HG03064 (cell line): ENCODE data around the gene SARM1.
"Not testable (repeated sequence)": the region's sequence is repeated elsewhere in the genome, so short reads cannot be mapped to it uniquely, and the experiment has no call there.

ENCODE experiments used
- ATAC-seq: cut with Tn5 transposase; IDR thresholded peaks from one replicate; pipeline ENCODE4 v1.9.1; 2021; ENCODE audit warnings: low read depth; ENCODE audit not compliant: unreplicated experiment

SARM1 gene

DNA sequence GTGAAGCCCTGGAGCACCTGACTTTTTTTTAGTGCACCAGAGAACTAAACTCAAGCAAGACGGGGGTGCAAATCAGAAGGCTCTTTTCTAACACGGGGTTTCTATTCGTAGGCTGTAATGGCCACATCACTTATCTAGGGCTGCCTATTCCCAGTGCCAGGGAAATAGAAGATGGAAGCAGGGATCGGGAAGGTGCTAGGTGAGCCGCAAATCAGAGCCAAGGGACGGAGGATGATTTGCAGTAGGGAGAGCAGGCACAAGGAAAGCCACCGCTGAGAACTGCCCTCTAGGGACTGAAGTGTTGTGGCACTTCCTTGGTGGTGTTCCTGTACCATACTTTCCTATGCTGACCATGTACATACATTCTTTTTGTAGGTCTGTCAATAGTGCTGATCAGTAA is 42.3 kb downstream of the SARM1 start:
- no peak for ATAC-seq

DNA sequence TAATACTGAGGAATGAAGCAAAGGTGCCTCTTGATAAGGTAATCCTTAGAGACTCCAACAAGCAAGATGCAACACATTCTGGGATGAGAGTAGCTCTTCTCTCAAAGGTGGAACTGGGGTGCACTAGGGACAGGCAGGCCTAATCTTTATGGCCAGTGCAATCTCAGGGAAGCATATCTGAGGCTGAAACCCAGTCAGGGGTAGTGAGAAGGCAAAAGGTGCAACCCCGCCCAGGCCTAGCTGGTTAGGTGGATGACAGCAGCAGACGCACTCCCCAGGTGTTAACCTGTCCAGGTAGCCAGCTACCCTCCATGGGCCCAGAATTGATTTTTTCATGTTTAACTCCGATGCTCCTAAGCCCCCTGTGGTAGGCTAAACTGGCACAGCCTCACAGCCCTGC is 44.4 kb downstream of the SARM1 start:
- ATAC-seq: no peak

DNA sequence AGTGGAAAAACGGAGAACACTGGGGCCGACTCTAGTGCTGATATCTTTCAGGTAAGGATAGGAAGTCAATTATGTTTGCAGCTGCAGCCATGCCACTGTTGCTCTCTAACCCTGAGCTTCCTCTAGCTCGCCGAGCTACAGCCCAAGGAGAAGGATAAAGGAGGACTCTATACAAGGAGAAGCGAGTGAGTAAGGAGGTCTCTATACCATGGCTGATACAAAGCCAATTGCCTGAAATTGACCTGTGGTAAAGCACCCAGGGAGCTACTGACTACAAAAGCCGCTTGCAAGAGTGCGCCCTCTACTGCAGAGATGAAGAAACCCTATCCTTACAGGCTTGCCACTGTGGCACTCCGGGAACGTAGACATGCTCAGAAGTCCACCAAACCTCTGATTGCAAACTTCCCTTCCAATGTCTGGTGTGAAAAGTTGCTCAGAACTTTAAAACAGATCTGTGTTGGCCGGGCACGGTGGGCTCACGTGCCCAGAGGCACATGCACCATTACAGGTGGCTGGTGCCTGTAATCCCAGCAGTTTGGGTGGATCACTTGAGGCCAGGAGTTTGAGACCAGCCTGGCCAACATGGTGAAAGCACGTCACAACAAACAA is 45.3 kb downstream of the SARM1 start:
- no peak for ATAC-seq

DNA sequence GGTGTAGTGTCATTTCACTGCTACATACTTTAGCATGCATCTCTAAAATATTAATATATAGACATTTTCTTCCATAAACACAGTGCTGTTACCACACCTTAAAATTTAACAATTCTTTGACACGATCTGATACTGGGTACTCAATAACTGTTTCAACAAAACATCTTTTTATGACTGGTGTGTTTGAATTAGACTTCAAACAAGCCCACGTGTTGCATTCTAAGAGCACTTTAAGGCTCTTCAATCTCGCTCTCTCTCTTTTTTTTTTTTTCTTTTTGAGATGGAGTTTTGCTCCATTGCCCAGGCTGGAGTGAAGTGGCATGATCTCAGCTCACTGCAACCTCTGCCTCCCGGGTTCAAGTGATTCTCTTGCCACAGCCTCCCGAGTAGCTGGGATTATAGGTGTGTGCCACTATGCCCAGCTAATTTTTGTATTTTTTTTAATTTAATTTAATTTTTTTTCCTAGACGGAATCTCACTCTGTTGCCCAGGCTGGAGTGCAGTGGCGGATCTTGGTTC is 50.4 kb downstream of the SARM1 start:
- no peak for ATAC-seq

DNA sequence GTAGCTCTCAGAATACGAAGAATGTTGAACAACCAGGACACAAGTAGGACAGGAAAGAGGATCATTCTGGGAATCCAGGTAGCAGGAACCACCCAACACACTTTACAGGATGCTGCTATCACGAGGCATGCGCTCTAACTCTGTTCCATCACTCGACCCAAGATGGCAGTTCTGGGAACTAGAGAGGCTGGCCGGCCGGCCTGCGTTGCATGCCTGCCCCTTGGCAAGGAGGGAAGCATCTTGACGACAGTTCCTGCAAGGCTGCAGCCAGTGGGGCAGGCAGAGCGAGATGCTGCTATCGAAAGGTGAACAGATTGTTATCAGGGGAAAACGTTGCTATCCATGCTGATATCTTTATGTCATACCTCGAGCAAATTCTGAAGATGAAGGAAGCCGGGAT is 53.7 kb downstream of the SARM1 start:
- ATAC-seq: no peak

DNA sequence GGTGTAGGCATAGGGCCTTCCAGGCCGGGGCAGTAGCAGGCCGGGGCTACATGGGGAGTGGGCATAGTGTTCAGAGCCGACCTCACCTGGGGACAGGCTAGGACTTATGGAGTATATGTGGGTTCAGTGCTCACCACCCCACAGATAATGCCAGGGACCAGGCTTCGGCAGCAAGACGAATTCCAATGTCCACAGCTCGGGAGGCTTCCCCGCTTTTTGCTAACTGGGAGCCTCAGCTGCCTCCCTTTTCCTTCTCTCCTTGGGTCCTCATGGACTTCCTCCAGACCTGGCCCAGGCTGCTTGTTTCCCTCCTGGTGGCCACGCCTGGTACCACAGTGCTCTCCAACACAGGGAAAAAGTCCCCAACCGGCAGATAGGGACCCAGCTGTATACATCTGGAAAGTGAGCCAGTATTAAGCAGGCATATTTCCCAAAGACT is 54.6 kb downstream of the SARM1 start:
- no peak for ATAC-seq

DNA sequence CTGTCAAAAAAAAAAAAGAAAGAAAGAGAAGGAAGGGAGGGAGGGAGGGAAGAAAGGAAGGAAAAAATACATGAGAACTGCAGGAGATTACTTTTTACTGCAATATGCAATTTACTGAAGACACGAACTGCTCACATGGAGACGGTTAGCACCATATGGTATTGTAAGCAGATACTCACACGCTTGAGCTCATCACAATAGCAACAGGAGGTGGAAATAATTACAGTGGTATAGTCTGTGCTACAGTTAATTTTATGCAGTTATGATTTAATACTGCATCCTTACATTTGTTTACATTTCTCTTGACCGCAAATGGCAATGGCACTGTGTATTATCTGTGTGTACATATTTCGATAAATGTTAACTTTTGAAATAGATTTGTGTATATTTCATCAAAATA is 55.9 kb downstream of the SARM1 start:
- ATAC-seq: no peak

DNA sequence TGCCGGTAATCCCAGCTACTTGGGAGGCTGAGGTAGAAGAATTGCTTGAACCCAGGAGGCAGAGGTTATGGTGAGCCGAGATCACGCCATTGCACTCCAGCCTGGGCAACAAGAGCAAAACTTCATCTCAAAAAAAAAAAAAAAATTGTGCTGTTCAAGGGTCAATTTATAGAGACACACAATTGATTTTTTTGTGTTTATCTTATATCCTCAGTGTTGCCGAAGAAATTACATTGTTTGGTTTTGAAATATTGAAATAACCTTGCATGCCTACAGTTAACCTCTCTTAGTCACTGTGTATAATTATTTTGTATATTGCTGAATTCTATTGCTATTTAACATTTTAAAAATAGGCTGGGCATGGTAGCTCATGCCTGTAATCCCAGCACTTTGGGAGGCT is 56.5 kb downstream of the SARM1 start:
- not testable (repeated sequence) for ATAC-seq

DNA sequence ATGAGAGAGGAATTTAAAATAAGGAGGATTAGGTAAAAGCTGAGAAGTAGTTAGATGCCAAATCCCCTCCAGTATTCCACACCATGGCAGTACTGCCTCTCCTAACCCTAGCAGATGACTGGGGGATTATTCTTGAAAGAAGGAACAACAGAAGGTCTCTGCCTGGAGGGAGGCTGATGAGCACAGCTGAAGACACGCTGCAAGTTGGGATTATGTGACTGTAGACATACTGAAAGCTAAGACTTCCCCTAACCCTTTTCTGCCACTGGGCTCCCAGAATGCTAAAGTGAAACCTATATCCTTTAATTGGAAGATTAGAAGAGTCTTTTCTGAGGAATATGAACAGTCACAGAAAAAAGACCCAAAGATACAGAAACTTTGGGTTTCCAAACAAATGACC is 62.2 kb downstream of the SARM1 start:
- no peak for ATAC-seq

DNA sequence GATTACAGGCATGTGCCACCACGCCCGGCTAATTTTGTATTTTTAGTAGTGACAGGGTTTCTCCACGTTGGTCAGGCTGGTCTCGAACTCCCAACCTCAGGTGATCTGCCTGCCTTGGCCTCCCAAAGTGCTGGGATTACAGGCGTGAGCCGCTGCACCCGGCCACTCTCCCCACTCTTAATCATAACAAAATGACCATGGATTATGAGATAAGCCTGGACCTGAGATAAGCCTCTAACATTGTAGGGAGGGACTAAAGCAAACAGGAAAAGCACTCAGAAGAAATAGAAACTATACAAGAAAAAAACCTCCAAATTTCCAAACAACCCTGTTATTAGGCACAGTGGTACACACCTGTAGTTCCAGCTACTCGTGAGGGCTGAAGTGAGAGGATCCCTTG is 62.8 kb downstream of the SARM1 start:
- ATAC-seq: not testable (repeated sequence)

DNA sequence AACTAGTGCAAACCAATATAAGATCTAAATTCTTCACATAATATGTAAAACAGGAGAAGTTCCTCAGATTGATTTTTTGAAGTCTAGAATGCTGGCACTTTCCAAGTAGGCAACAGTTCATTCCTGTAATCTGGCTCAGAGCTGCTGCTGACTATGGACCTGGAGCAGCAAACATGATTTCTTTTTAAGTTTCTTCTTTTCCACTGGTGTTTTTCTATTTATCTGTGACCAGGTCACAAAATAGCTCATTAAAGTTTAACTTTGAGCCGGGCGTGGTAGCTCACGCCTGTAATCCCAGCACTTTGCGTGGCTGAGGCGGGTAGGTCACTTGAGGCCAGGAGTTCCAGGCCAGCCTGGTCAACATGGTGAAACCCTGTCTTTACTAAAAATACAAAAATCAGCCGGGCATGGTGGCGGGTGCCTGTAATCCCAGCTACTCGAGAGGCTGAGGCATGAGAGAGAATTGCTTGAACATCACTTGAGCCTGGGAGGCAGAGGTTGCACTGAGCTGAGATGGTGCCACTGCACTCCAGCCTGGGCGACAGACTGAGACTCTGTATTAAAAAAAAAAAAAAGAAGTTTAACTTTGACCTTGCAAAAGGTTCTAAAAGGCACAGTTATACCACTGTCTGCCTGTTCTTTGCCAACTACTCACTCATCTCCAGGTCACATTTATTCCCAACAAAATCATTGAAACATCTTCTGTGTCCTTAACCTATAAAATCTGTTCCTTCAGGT is 72.6 kb downstream of the SARM1 start:
- no peak for ATAC-seq

DNA sequence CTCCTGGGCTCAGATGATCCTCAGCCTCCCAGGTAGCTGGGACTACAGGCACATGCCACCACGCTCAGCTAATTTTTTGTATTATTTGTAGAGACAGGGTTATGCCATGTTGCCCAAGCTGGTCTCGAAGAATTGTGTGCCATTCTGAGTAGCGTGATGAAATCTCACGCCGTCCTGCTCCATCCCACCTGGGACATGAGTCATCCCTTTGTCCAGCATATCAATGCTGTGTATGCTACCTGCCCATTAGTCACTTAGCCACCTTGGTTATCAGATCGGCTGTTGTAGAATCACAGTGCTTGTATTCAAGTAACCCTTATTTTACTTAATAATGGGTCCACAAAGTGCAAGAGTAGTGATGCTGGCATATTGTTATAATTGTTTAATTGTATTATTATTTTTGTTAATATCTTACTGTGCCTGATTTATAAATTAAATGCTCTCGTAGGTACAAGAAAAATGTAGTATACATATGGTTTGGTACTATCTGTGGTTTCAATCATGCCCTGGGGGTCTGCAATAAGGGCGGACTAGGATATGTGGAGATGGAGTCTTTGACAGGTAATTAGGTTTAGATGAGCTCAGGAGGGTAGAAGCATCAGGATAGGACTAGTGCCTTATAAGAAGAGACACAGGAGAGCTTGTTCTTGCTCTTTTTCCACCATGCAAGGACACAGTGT is 75.4 kb downstream of the SARM1 start:
- ATAC-seq: no peak

DNA sequence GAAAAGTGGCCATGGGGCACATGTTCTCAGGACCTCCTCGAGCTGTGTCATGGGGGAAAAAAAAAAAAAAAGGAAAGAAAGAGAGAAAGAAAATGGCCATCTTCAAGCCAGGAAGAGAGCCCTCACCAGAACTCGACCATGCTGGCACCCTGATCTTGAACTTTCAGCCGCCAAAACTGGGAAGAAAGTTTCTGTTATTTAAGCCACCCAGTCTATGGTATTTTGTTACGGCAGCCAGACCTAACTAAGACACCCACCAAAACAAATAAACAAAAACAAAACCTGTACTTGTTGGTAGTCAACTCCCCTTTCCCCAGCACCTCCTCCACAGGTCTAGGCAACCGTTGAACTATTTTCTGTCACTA is 75.9 kb downstream of the SARM1 start:
- no peak for ATAC-seq

DNA sequence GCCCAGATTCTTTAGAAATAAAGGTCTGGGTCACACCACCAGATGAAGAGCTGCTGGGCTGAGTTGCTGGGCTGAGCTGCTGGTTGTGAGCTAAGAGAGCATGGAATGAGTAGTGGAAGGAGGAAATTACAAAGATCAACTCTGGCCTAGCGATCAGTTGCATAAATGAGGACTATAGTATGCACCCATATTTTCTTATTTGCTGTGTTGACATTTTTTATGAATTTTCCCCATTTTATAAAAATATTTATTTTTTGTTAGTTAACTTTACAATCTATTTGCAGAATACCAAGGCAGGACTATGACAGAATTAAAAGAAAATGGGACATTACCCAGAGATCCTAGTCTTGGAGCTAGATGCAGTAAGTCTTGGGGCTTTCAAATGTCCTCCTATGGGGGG is 78.4 kb downstream of the SARM1 start:
- ATAC-seq: no peak
